Measurements from ENCODE around the gene EPN1. TPM values are rescaled to one million over a fixed set of nuclear protein-coding genes. Genes with fewer than 3 reads are reported as not detected.

The EPN1 gene
- total RNA-seq, 2 experiments from 2014 or later, result 39.0 to 40.5 TPM

DNA sequence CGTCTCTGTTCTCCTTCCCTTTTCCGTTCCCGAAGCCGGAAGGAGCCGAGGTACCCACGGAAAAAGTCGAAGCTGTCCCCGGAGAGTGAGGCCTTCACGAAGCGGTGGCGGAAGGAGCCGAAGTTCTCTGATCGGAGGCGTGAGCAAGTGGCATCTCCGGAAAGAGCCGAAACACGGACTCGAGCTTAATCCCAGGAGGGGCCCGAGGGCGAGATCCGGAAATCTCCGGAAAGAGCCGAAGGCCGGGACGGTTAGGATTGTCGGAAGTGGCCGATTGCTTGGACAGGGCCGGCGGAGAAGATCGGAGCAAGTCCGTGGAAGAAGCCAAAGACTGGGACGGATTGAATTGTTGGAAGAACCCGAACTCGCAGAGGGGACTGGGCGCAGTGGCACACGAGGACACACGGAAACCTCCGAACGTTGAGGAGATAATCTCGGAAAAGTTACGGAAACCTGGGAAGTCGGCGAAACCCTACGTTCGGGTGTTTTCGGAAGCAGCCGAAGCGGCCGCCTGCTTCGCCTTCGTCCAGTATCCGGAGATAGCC lies 20.6 kb upstream of the EPN1 start:
- H3K27me3 ChIP-seq (ENCODE audit: control insufficient read depth in 1 of 2, insufficient read depth in 2 of 2, low read length in 2 of 2), result no peaks in the 10 kb centered on the region
- no peak for TF ChIP-seq CTCF (IDR thresholded peaks at IDR 0.05)
- DNase-seq, result peak; percentile 97 to 100 (median 99)
- Mint-ChIP-seq H3K27ac (peak overlapping the region; percentile 93), H3K4me1 (ENCODE audit: low read depth) (peaks cover 45% of the 10 kb centered on the region), H3K9me3 (no peaks in the 10 kb centered on the region), H3K4me3 (peak overlapping the region; percentile 94), H3K36me3 (ENCODE audit: low read depth) (peaks cover 33% of the 10 kb centered on the region), H3K27me3 (no peaks in the 10 kb centered on the region)
- H3K4me3 ChIP-seq (ENCODE audit: low read length), result peak overlapping the region; percentile 70
- no peaks in the 10 kb centered on the region for H3K9me3 ChIP-seq (ENCODE audit: control insufficient read depth in 1 of 2, insufficient read depth in 1 of 2, low read length in 2 of 2)
- peak; percentile 79 for ATAC-seq (ENCODE audit: poor library complexity)
- H3K4me1 ChIP-seq (ENCODE audit: insufficient read depth, low read length), result peaks cover 46% of the 10 kb centered on the region
- H3K27ac ChIP-seq (ENCODE audit: low read depth in 1 of 2, low read length in 2 of 2), result peak overlapping the region; percentile 96 to 100
- intact Hi-C loops (cut with DNase I, micrococcal nuclease), result loop anchor here (1.0 to 10.0 kb wide), 2 partner anchors 55 to 1460 kb away; partner anchors contain the start of genes FIZ1 (in 2 of the 2) and TSEN34 (in 1 of the 2)
- CTCF ChIA-PET, result interaction anchor here (0.7 to 2.5 kb wide), 5 partner anchors 16 to 315 kb away, joined by 3 to 29 read pairs (median 5); partner anchors contain the start of genes FIZ1 and ZNF865
- H3K36me3 ChIP-seq (ENCODE audit: insufficient read depth, low read length), result peaks cover 13% of the 10 kb centered on the region
- POLR2A ChIA-PET, result interaction anchor here (0.6 to 3.9 kb wide), 37 partner anchors 8 to 1539 kb away, joined by 3 to 43 read pairs (median 4); partner anchors contain the start of genes CNOT3, FIZ1, HSPBP1 and KMT5C

DNA sequence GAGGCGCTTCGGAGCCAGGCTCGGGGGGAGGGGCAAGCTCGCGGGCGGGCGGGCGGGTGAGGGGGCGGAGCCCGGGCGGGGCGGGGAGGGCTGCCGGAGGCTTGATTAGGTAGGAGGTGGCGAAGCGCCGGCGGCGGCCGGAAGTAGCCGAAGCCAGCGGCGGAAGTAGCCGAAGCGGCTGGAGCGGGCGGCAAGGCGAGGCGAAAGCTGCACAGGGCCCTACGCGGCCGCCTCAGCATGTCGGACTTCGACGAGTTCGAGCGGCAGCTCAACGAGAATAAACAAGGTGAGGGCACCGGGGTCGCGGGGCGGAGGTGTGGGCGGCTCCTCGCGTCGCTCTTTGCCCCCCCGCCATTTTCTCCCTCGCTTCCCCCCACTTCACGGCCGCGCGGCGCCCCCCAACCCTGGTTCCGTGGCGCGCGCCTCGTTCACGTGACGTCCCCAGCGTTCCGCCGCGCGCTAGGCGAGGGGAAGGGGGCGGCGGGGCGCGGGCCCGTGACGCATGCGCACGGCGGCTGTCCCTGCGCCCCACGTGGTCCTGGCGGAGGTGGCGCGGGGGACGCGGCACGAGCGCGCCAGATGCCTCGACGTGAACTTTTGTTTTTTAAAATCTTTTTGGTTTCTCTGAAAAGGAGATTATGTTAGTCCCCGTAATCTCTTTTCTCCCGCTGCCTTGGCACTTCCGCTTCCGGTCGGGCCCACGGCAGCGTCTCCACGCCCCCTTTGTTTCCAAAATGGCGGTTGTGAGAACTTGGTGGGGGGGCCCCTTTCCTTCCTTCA lies 20.0 kb upstream of the EPN1 start, which contains the start of gene U2AF2:
TSS of gene U2AF2 (plus strand) at position 168 of the 780 bp plus-strand sequence. CDS start at position 238, 70 bp downstream.
- Histone ChIP-seq H3K4me1 (ENCODE audit: insufficient read depth, low read length) (peaks cover 51% of the 10 kb centered on the region), H3K4me3 (ENCODE audit: low read length) (peak within 1 kb of the TSS; percentile 70), H3K9me3 (ENCODE audit: control insufficient read depth in 1 of 2, insufficient read depth in 1 of 2, low read length in 2 of 2) (no peaks in the 10 kb centered on the region), H3K27ac (ENCODE audit: low read depth in 1 of 2, low read length in 2 of 2) (peak within 1 kb of the TSS; percentile 100), H3K27me3 (ENCODE audit: control insufficient read depth in 1 of 2, insufficient read depth in 2 of 2, low read length in 2 of 2) (no peaks in the 10 kb centered on the region), H3K36me3 (ENCODE audit: insufficient read depth, low read length) (peaks cover 19% of the 10 kb centered on the region)
- Mint-ChIP-seq H3K27me3 (no peaks in the 10 kb centered on the region), H3K9me3 (no peaks in the 10 kb centered on the region), H3K27ac (peak within 1 kb of the TSS; percentile 93), H3K4me3 (peak within 1 kb of the TSS; percentile 94), H3K4me1 (ENCODE audit: low read depth) (peaks cover 40% of the 10 kb centered on the region), H3K36me3 (ENCODE audit: low read depth) (peaks cover 37% of the 10 kb centered on the region)
- peak; percentile 5 for ATAC-seq (ENCODE audit: poor library complexity)
- peak; percentile 95 to 98 (median 98) for DNase-seq
- intact Hi-C loops (cut with DNase I, micrococcal nuclease), result loop anchor here (1.0 to 10.0 kb wide), 4 partner anchors 20 to 1460 kb away; partner anchors contain the start of genes EPN1 (in 2 of the 2), FIZ1 (in 2 of the 2), PPP1R12C (in 1 of the 2) and TSEN34 (in 1 of the 2)
- CTCF ChIA-PET, result interaction anchor here (0.7 to 2.5 kb wide), 4 partner anchors 17 to 316 kb away, joined by 3 to 29 read pairs (median 6); partner anchors contain the start of gene FIZ1
- POLR2A ChIA-PET, result interaction anchor here (0.7 to 3.9 kb wide), 35 partner anchors 8 to 1540 kb away, joined by 3 to 43 read pairs (median 4); partner anchors contain the start of genes CNOT3, FIZ1, KMT5C and LENG8
- no peak for TF ChIP-seq CTCF (IDR thresholded peaks at IDR 0.05)

- Mint-ChIP-seq H3K36me3 (ENCODE audit: low read depth) (peaks cover 43% of the 10 kb centered on the region), H3K4me1 (ENCODE audit: low read depth) (peaks cover 36% of the 10 kb centered on the region), H3K4me3 (peak overlapping the region; percentile 94), H3K27ac (peak overlapping the region; percentile 93), H3K27me3 (no peaks in the 10 kb centered on the region), H3K9me3 (no peaks in the 10 kb centered on the region)
- Histone ChIP-seq H3K9me3 (ENCODE audit: control insufficient read depth in 1 of 2, insufficient read depth in 1 of 2, low read length in 2 of 2) (no peaks in the 10 kb centered on the region), H3K4me3 (ENCODE audit: low read length) (peak overlapping the region; percentile 70), H3K4me1 (ENCODE audit: insufficient read depth, low read length) (peaks cover 54% of the 10 kb centered on the region), H3K36me3 (ENCODE audit: insufficient read depth, low read length) (peaks cover 25% of the 10 kb centered on the region), H3K27me3 (ENCODE audit: control insufficient read depth in 1 of 2, insufficient read depth in 2 of 2, low read length in 2 of 2) (no peaks in the 10 kb centered on the region), H3K27ac (ENCODE audit: low read depth in 1 of 2, low read length in 2 of 2) (peak overlapping the region; percentile 100)
- ChIA-PET POLR2A (interaction anchor here (1.5 to 2.0 kb wide), 2 partner anchors 19 to 30 kb away, joined by 3 to 35 read pairs; partner anchors contain the start of genes EPN1 and ZNF784), CTCF (no interaction called here)
- intact Hi-C loops (cut with DNase I, micrococcal nuclease), result loop anchor here (1.0 to 10.0 kb wide), 4 partner anchors 15 to 1461 kb away; partner anchors contain the start of genes EPN1 (in 2 of the 2), PPP1R12C (in 1 of the 2) and TSEN34 (in 1 of the 2)
- no peak for TF ChIP-seq CTCF (IDR thresholded peaks at IDR 0.05)
- ATAC-seq (ENCODE audit: poor library complexity) (no peak), DNase-seq (no peak)
Observed at GRCh38 chr19:55655648-55656040, 19.4 kb upstream of the EPN1 start.

All from CD4-positive, alpha-beta T cell (primary cell).